MM.1S (cell line): ENCODE results near the gene GCA.

Experiments used
- DNase-seq: peaks from one replicate; pipeline ENCODE4 v3.0.0-alpha.2; 2015
- H2AFZ ChIP-seq: fragments of 300-600 bp; sonication (generic); 2 replicates; pipeline ENCODE4 v1.6.0; 2016; ENCODE audit warnings: antibody characterized with exemption, low read length
- H3F3A ChIP-seq: fragments of 300-600 bp; sonication (generic); 2 replicates; pipeline ENCODE4 v1.6.1; 2016; ENCODE audit warnings: mild to moderate bottlenecking, antibody characterized with exemption, low read length, moderate library complexity, mixed read lengths; ENCODE audit not compliant: insufficient read depth
- H3K27ac ChIP-seq: fragments of 300-600 bp; sonication (generic); 2 replicates; pipeline ENCODE4 v1.5.1; 2016; ENCODE audit warnings: mild to moderate bottlenecking, low read length
- H3K27me3 ChIP-seq: fragments of 300-600 bp; sonication (generic); replicated peaks from 2 replicates; pipeline ENCODE4 v1.6.0; 2016; ENCODE audit warnings: low read length; ENCODE audit not compliant: insufficient read depth
- H3K36me3 ChIP-seq: fragments of 300-600 bp; sonication (generic); replicated peaks from 2 replicates; pipeline ENCODE4 v1.6.1; 2016; ENCODE audit warnings: mild to moderate bottlenecking, low read length, mixed read lengths; ENCODE audit not compliant: insufficient read depth
- H3K4me1 ChIP-seq: fragments of 300-600 bp; sonication (generic); 2 replicates; pipeline ENCODE4 v1.6.1; 2016; ENCODE audit warnings: low read length, mixed read lengths
- H3K4me2 ChIP-seq: fragments of 300-600 bp; sonication (generic); 2 replicates; pipeline ENCODE4 v1.6.0; 2016; ENCODE audit warnings: low read depth, low read length
- H3K4me3 ChIP-seq: fragments of 300-600 bp; sonication (generic); 2 replicates; pipeline ENCODE4 v1.5.1; 2016; ENCODE audit warnings: low read length, mixed read lengths
- H3K79me2 ChIP-seq: fragments of 300-600 bp; sonication (generic); 2 replicates; pipeline ENCODE4 v1.6.1; 2016; ENCODE audit warnings: mixed run types, low read length, mixed read lengths
- H3K9ac ChIP-seq: fragments of 300-600 bp; sonication (generic); 2 replicates; pipeline ENCODE4 v1.6.1; 2016; ENCODE audit warnings: low read length, mixed read lengths
- H3K9me2 ChIP-seq: fragments of 300-600 bp; sonication (generic); replicated peaks from 2 replicates; pipeline ENCODE4 v1.6.1; 2016; ENCODE audit warnings: mild to moderate bottlenecking, low read length, mixed read lengths; ENCODE audit not compliant: insufficient read depth
- H3K9me3 ChIP-seq: fragments of 300-600 bp; sonication (generic); replicated peaks from 2 replicates; pipeline ENCODE4 v1.6.1; 2016; ENCODE audit warnings: mild to moderate bottlenecking, low read length, mixed read lengths; ENCODE audit not compliant: insufficient read depth
- H4K20me1 ChIP-seq: fragments of 300-600 bp; sonication (generic); 2 replicates; pipeline ENCODE4 v1.6.1; 2016; ENCODE audit warnings: mild to moderate bottlenecking, low read length, moderate library complexity, mixed read lengths; ENCODE audit not compliant: insufficient read depth
- EZH2 ChIP-seq: fragments of 300-600 bp; sonication (generic); optimal IDR thresholded peaks from 2 replicates; pipeline ENCODE3; 2017; ENCODE audit warnings: low read depth, mild to moderate bottlenecking, antibody characterized with exemption, low read length, mixed read lengths
- EZH2phosphoT487 ChIP-seq: fragments of 300-600 bp; sonication (generic); IDR thresholded peaks from 2 replicates; pipeline ENCODE4 v1.6.1; 2018; ENCODE audit warnings: antibody characterized with exemption, low read length
- TF ChIP-seq, protein P1 (sequence below): fragments of 300-600 bp; sonication (generic); IDR thresholded peaks from 2 replicates; pipeline ENCODE4 v1.5.1; 2016; ENCODE audit warnings: antibody characterized with exemption, low read length, mixed read lengths

GCA gene

DNA sequence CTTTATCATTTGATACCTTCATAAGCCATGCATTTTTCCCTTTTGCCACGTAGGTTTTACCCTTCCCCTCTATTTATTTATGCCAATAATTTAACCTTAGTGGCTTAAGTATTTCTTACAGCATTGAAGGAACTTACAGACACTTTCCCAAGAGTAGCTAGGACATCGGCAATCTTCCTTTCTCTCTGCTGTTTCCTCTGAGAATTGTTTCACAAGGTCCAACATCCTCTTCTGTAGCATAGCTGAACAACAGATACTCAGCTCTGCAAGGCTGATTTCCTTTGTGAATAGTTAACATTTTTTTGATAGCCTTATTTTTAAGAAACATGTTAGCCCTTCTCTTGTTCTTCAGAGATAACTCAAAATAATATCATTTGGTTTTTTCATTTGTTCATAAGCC lies 1.1 kb upstream of the GCA start:
- H3K27me3 ChIP-seq: no peaks in the 10 kb centered on the region
- H3K4me1 ChIP-seq: 0 out of 2 replicates have a peak, but pooled peaks cover 6% of the 10 kb centered on the region
- no peaks in the 10 kb centered on the region for H3K9me3 ChIP-seq
- no peaks in the 10 kb centered on the region for H3K9me2 ChIP-seq
- no peak overlapping the region for H3K4me3 ChIP-seq
- TF ChIP-seq, protein P1, sequence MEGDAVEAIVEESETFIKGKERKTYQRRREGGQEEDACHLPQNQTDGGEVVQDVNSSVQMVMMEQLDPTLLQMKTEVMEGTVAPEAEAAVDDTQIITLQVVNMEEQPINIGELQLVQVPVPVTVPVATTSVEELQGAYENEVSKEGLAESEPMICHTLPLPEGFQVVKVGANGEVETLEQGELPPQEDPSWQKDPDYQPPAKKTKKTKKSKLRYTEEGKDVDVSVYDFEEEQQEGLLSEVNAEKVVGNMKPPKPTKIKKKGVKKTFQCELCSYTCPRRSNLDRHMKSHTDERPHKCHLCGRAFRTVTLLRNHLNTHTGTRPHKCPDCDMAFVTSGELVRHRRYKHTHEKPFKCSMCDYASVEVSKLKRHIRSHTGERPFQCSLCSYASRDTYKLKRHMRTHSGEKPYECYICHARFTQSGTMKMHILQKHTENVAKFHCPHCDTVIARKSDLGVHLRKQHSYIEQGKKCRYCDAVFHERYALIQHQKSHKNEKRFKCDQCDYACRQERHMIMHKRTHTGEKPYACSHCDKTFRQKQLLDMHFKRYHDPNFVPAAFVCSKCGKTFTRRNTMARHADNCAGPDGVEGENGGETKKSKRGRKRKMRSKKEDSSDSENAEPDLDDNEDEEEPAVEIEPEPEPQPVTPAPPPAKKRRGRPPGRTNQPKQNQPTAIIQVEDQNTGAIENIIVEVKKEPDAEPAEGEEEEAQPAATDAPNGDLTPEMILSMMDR: no peak
- TF ChIP-seq EZH2 (no peak), EZH2phosphoT487 (no peak)
- H3K27ac ChIP-seq: no peak overlapping the region
- H3F3A ChIP-seq: peaks cover 7% of the 10 kb centered on the region
- DNase-seq: no peak
- 0 out of 2 replicates have a peak overlapping the region, but pooled peaks have one; percentile 64 for H3K4me2 ChIP-seq
- no peaks in the 10 kb centered on the region for H4K20me1 ChIP-seq
- H3K9ac ChIP-seq: no peak overlapping the region
- peaks cover 17% of the 10 kb centered on the region for H3K79me2 ChIP-seq
- H3K36me3 ChIP-seq: no peaks in the 10 kb centered on the region
- H2AFZ ChIP-seq: no peak overlapping the region

DNA sequence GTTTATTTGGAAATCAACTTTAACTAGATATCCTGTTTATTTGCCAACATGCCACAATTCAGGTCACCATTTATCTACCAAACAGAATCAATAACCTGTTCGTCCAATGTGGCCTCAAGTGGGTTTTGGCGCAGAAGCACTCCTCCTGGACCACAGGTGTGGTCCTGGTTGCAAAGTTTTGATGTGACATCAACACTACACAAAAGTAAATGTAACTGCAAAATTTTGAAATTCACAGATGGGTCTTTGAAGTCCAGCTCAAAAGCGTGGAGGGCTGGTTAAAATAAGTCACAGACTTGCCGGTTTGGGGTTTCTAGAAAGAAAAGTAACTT lies 474 bp upstream of the GCA start:
- peaks cover 17% of the 10 kb centered on the region for H3K79me2 ChIP-seq
- peak overlapping the region; percentile 11; the same call in 1 of the 2 replicates for H3K27ac ChIP-seq
- H3K9me2 ChIP-seq: no peaks in the 10 kb centered on the region
- peak overlapping the region; percentile 55 for H3K4me3 ChIP-seq
- H2AFZ ChIP-seq: peak overlapping the region; percentile 74
- TF ChIP-seq EZH2: no peak
- TF ChIP-seq, protein P1: no peak
- TF ChIP-seq EZH2phosphoT487: no peak
- H3K27me3 ChIP-seq: no peaks in the 10 kb centered on the region
- H3K9me3 ChIP-seq: no peaks in the 10 kb centered on the region
- no peaks in the 10 kb centered on the region for H3K36me3 ChIP-seq
- no peaks in the 10 kb centered on the region for H4K20me1 ChIP-seq
- H3F3A ChIP-seq: peaks cover 7% of the 10 kb centered on the region
- DNase-seq: no peak
- peak overlapping the region; percentile 64 for H3K4me2 ChIP-seq
- H3K4me1 ChIP-seq: 0 out of 2 replicates have a peak, but pooled peaks cover 6% of the 10 kb centered on the region
- peak overlapping the region; percentile 36; the same call in 1 of the 2 replicates for H3K9ac ChIP-seq

DNA sequence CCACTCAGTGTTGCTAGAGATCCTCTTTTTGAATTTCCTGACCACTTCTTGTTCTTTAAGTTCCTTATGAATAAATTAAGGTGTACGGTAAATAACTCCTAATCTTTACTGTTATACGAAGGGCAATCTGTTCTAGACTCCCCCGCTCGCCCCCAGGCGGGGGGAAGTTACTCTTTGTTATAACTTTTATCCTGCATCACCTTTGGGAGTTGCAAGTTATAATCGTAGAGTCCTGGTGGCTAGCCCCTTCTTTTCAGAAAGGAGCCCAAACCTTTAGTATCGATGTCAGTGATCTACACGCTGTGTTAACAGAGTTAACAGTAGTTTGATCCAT lies 652 bp downstream of the GCA start:
- TF ChIP-seq EZH2: no peak
- TF ChIP-seq, protein P1: peak; percentile 3; the same call in 1 of the 2 replicates
- peaks cover 17% of the 10 kb centered on the region for H3K79me2 ChIP-seq
- no peaks in the 10 kb centered on the region for H3K9me2 ChIP-seq
- peak overlapping the region; percentile 83 for H3K4me3 ChIP-seq
- H3K9ac ChIP-seq: peak overlapping the region; percentile 71
- H4K20me1 ChIP-seq: no peaks in the 10 kb centered on the region
- H3K27ac ChIP-seq: peak overlapping the region; percentile 86
- peak overlapping the region; percentile 89 for H2AFZ ChIP-seq
- H3K27me3 ChIP-seq: no peaks in the 10 kb centered on the region
- no peaks in the 10 kb centered on the region for H3K36me3 ChIP-seq
- H3K9me3 ChIP-seq: no peaks in the 10 kb centered on the region
- H3K4me2 ChIP-seq: peak overlapping the region; percentile 87
- DNase-seq: peak; percentile 20
- H3F3A ChIP-seq: peaks cover 7% of the 10 kb centered on the region
- 0 out of 2 replicates have a peak, but pooled peaks cover 6% of the 10 kb centered on the region for H3K4me1 ChIP-seq

DNA sequence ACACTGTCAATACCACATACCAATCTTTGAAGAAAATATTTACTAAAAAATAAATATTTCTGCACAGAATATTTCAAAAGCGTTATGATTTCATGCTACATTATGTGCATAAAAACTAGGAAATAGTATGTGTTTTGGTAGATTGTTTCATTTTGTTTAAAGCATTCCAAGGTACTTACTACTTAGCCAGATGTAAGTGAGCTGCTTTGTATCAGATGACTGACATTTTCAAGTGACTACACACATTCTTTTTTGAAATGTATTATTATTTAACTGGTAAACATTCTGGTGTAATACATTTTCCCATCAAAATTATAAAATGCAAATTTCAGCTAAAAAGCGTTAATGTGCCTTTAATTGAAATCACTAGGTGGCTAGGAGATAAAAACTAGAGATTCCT lies 21.5 kb downstream of the GCA start:
- Histone ChIP-seq H3K4me1 (no peaks in the 10 kb centered on the region), H3K4me3 (no peak overlapping the region), H3K9me2 (no peaks in the 10 kb centered on the region), H4K20me1 (no peaks in the 10 kb centered on the region), H3K36me3 (no peaks in the 10 kb centered on the region), H3F3A (no peaks in the 10 kb centered on the region), H3K9ac (no peak overlapping the region), H3K79me2 (no peaks in the 10 kb centered on the region), H3K27me3 (no peaks in the 10 kb centered on the region), H2AFZ (no peak overlapping the region), H3K4me2 (no peak overlapping the region), H3K27ac (no peak overlapping the region), H3K9me3 (no peaks in the 10 kb centered on the region)
- no peak for DNase-seq
- TF ChIP-seq EZH2: no peak
- no peak for TF ChIP-seq EZH2phosphoT487
- TF ChIP-seq, protein P1: no peak
